Measurements from ENCODE around the gene DMRTB1.

DMRTB1 gene

GRCh38 chr1:53459321-53460175 lies at the start of gene DMRTB1:
DMRTB1 (plus strand) TSS chr1:53459399; CDS start chr1:53459454, 55 bp downstream.
- TF ChIP-seq CTCF (IDR thresholded peaks at IDR 0.05; ENCODE audit: control insufficient read depth, extremely low read depth, insufficient read depth), result no peak
- DNase-seq (ENCODE audit: low read depth), result no peak
- no peak within 1 kb of the TSS for H3K4me3 ChIP-seq (ENCODE audit: low read depth, low read length)

- H3K4me3 ChIP-seq (ENCODE audit: low read depth, low read length), result no peak overlapping the region
- no peak for DNase-seq (ENCODE audit: low read depth)
- no peak for TF ChIP-seq CTCF (IDR thresholded peaks at IDR 0.05; ENCODE audit: control insufficient read depth, extremely low read depth, insufficient read depth)
Measured at GRCh38 chr1:53409695-53410094, 49.5 kb upstream of the DMRTB1 start.

- no peak for DNase-seq (ENCODE audit: low read depth)
- TF ChIP-seq CTCF (IDR thresholded peaks at IDR 0.05; ENCODE audit: control insufficient read depth, extremely low read depth, insufficient read depth), result no peak
Measured at GRCh38 chr1:53410100-53410541, 49.1 kb upstream of the DMRTB1 start.

GRCh38 chr1:53410701-53411100 lies 48.5 kb upstream of the DMRTB1 start:
- no peak for DNase-seq (ENCODE audit: low read depth)
- no peak overlapping the region for H3K4me3 ChIP-seq (ENCODE audit: low read depth, low read length)
- no peak for TF ChIP-seq CTCF (IDR thresholded peaks at IDR 0.05; ENCODE audit: control insufficient read depth, extremely low read depth, insufficient read depth)

More at GRCh38 chr1:53410100-53410541, 49.1 kb upstream of the DMRTB1 start:
- H3K4me3 ChIP-seq (ENCODE audit: low read depth, low read length), result no peak overlapping the region

GRCh38 chr1:53411541-53412152 lies 47.6 kb upstream of the DMRTB1 start:
- no peak for TF ChIP-seq CTCF (IDR thresholded peaks at IDR 0.05; ENCODE audit: control insufficient read depth, extremely low read depth, insufficient read depth)
- DNase-seq (ENCODE audit: low read depth), result no peak
- H3K4me3 ChIP-seq (ENCODE audit: low read depth, low read length), result no peak overlapping the region

GRCh38 chr1:53412285-53413174 lies 46.7 kb upstream of the DMRTB1 start:
- DNase-seq (ENCODE audit: low read depth), result no peak
- H3K4me3 ChIP-seq (ENCODE audit: low read depth, low read length), result no peak overlapping the region
- TF ChIP-seq CTCF (IDR thresholded peaks at IDR 0.05; ENCODE audit: control insufficient read depth, extremely low read depth, insufficient read depth), result no peak
